GM12801 (cell line): ENCODE measurements around the gene PRELID2.

Experiments used
- CTCF ChIP-seq: IDR thresholded peaks from one replicate; pipeline ENCODE4 v1.5.1; 2011; ENCODE audit warnings: control low read depth; ENCODE audit not compliant: insufficient read length; ENCODE audit errors: extremely low read depth

Gene PRELID2

DNA sequence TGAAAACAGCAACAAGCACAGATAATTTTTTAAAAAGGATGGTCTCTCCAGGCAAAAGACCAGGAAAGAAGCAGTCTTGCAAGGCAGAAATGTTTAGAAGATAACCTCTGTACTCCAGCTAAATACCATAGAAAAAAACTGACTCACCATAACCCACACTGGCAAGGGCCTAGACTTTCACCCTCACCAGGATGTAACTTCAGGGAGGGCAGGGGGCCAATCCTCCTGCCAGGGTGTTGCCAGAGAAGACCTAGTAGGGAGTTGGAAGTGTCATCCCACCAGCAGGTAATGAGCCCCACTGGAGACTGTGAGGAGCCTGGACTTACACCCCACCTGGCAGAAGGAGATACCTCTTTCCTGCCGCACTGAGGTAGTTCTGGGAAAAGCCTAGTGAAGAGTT, 97.6 kb downstream of the PRELID2 start:
- no peak for TF ChIP-seq CTCF

GRCh38 chr5:145723516-145723915, 111.6 kb downstream of the PRELID2 start:
- TF ChIP-seq CTCF, result no peak

GRCh38 chr5:145718956-145719355, 116.2 kb downstream of the PRELID2 start:
- no peak for TF ChIP-seq CTCF

GRCh38 chr5:145715412-145715811, 119.7 kb downstream of the PRELID2 start:
- no peak for TF ChIP-seq CTCF

- TF ChIP-seq CTCF, result no peak
These were observed 122.9 kb downstream of the PRELID2 start for GRCh38 chr5:145712245-145712644.

GRCh38 chr5:145711417-145711816, 123.7 kb downstream of the PRELID2 start:
- no peak for TF ChIP-seq CTCF
